Measurements from ENCODE around the gene CFP. TPM values are rescaled to one million over a fixed set of nuclear protein-coding genes. Genes with fewer than 3 reads are reported as not detected.

CFP gene
- polyA plus RNA-seq, 3 donors: 461 to 498 (median 491) TPM

- peaks cover 3% of the 10 kb centered on the region for H4K20me1 ChIP-seq (ENCODE audit: insufficient read depth, low read length)
- peak within 1 kb of the TSS; percentile 49 for H2AFZ ChIP-seq (ENCODE audit: insufficient read depth, low read depth, low read length, poor library complexity, severe bottlenecking)
- H3K79me2 ChIP-seq (ENCODE audit: insufficient read depth, low read length): peaks cover 14% of the 10 kb centered on the region
- no peaks in the 10 kb centered on the region for H3K9me3 ChIP-seq (replicated peaks in 1 of 2; ENCODE audit: control insufficient read depth in 1 of 2, insufficient read depth in 1 of 2, low read length in 2 of 2)
- peaks cover 0 to 6% (median 0%) of the 10 kb centered on the region in 3 donors for H3K27me3 Mint-ChIP-seq (ENCODE audit: low read depth in 3 of 3)
- H3K4me3 ChIP-seq (replicated peaks in 1 of 3; ENCODE audit: low read depth in 2 of 3, low read length in 3 of 3): peak within 1 kb of the TSS; percentile 62 to 72 (median 66)
- peak within 1 kb of the TSS; percentile 71 for H3K4me2 ChIP-seq (replicated peaks; ENCODE audit: extremely low read depth, low read length, poor library complexity, severe bottlenecking)
- peaks cover 9 to 12% of the 10 kb centered on the region in 2 donors for H3K4me1 ChIP-seq (ENCODE audit: control insufficient read depth in 1 of 2, insufficient read depth in 2 of 2, low read length in 2 of 2)
- H3K9me3 Mint-ChIP-seq: peaks cover 0 to 10% (median 6%) of the 10 kb centered on the region in 7 donors
- TF ChIP-seq CTCF (IDR thresholded peaks at IDR 0.05): no peak
- H3K27ac ChIP-seq (ENCODE audit: low read depth in 1 of 2, low read length in 2 of 2): peak within 1 kb of the TSS; percentile 93 to 96
- peak within 1 kb of the TSS; percentile 90 for H3K9ac ChIP-seq (ENCODE audit: insufficient read depth, low read length, poor library complexity, severe bottlenecking)
- H3K4me1 Mint-ChIP-seq: peaks cover 15% of the 10 kb centered on the region
- peak; percentile 85 to 93 (median 93) for DNase-seq
- WGBS (ENCODE audit: insufficient coverage): 2% methylated on average over 13 of the region's 54 CpGs
- intact Hi-C loops (cut with micrococcal nuclease): loop anchor here in 1 of 2 donors (10.0 kb wide), 1 partner anchor 176 kb away; the partner anchor contains the start of gene ZNF81
- peak within 1 kb of the TSS; percentile 85 to 93 for H3K4me3 Mint-ChIP-seq
- H3K36me3 Mint-ChIP-seq: peaks cover 22 to 25% of the 10 kb centered on the region in 2 donors
- peak within 1 kb of the TSS; percentile 97 to 99 (median 99) for H3K27ac Mint-ChIP-seq
- peaks cover 28 to 38% of the 10 kb centered on the region in 2 donors for H3K36me3 ChIP-seq (replicated peaks in 1 of 2; ENCODE audit: control insufficient read depth in 1 of 2, insufficient read depth in 2 of 2, low read length in 2 of 2)
- no peaks in the 10 kb centered on the region for H3K27me3 ChIP-seq (ENCODE audit: control insufficient read depth in 2 of 2, insufficient read depth in 2 of 2, low read length in 2 of 2)
Observed at GRCh38 chrX:47658684-47659420, 29.1 kb upstream of the CFP start, which contains the start of gene UXT. Gene UXT, minus strand, starts transcription at chrX:47659180. Its CDS starts 253 bp downstream, at chrX:47658927.

GRCh38 chrX:47658301-47658683 lies 28.6 kb upstream of the CFP start:
- intact Hi-C loops (cut with micrococcal nuclease): loop anchor here in 1 of 2 donors (10.0 kb wide), 1 partner anchor 177 kb away; the partner anchor contains the start of gene ZNF81
- no peak for TF ChIP-seq CTCF (IDR thresholded peaks at IDR 0.05)
- Histone ChIP-seq H3K79me2 (ENCODE audit: insufficient read depth, low read length) (peaks cover 14% of the 10 kb centered on the region), H3K4me3 (replicated peaks in 1 of 3; ENCODE audit: low read depth in 2 of 3, low read length in 3 of 3) (peak overlapping the region; percentile 30 to 72 (median 62)), H3K4me2 (replicated peaks; ENCODE audit: extremely low read depth, low read length, poor library complexity, severe bottlenecking) (peak overlapping the region; percentile 71), H3K27me3 (ENCODE audit: control insufficient read depth in 2 of 2, insufficient read depth in 2 of 2, low read length in 2 of 2) (no peaks in the 10 kb centered on the region), H2AFZ (ENCODE audit: insufficient read depth, low read depth, low read length, poor library complexity, severe bottlenecking) (no peak overlapping the region), H3K4me1 (ENCODE audit: control insufficient read depth in 1 of 2, insufficient read depth in 2 of 2, low read length in 2 of 2) (peaks cover 9 to 12% of the 10 kb centered on the region in 2 donors), H3K27ac (ENCODE audit: low read depth in 1 of 2, low read length in 2 of 2) (peak overlapping the region; percentile 93 to 96), H3K9me3 (replicated peaks in 1 of 2; ENCODE audit: control insufficient read depth in 1 of 2, insufficient read depth in 1 of 2, low read length in 2 of 2) (no peaks in the 10 kb centered on the region), H3K9ac (ENCODE audit: insufficient read depth, low read length, poor library complexity, severe bottlenecking) (peak overlapping the region; percentile 90), H4K20me1 (ENCODE audit: insufficient read depth, low read length) (peaks cover 3% of the 10 kb centered on the region), H3K36me3 (replicated peaks in 1 of 2; ENCODE audit: control insufficient read depth in 1 of 2, insufficient read depth in 2 of 2, low read length in 2 of 2) (peaks cover 28 to 43% of the 10 kb centered on the region in 2 donors)
- peak overlapping the region; percentile 97 to 99 (median 99) for H3K27ac Mint-ChIP-seq
- peak overlapping the region; percentile 85 to 93 for H3K4me3 Mint-ChIP-seq
- H3K27me3 Mint-ChIP-seq (ENCODE audit: low read depth in 3 of 3): peaks cover 0 to 5% (median 0%) of the 10 kb centered on the region in 3 donors
- peaks cover 24 to 31% of the 10 kb centered on the region in 2 donors for H3K36me3 Mint-ChIP-seq
- H3K9me3 Mint-ChIP-seq: peaks cover 0 to 10% (median 6%) of the 10 kb centered on the region in 7 donors
- 0% methylated on average over 5 of the region's 13 CpGs for WGBS (ENCODE audit: insufficient coverage)
- DNase-seq: no peak
- peaks cover 15% of the 10 kb centered on the region for H3K4me1 Mint-ChIP-seq
